Measurements from ENCODE around the gene INPP5J. TPM values are rescaled to one million over a fixed set of nuclear protein-coding genes. Genes with fewer than 3 reads are reported as not detected.
"Not testable (repeated sequence)": the region's sequence is repeated elsewhere in the genome, so short reads cannot be mapped to it uniquely, and the experiment has no call there.

INPP5J gene
- polyA plus RNA-seq, 3 donors = 3.5 to 3.9 (median 3.9) TPM

GRCh38 chr22:31144223-31144622 lies 21.5 kb downstream of the INPP5J start:
- DNase-seq (ENCODE audit: low read depth in 3 of 3, low spot score in 2 of 3) = no peak

- DNase-seq (ENCODE audit: low read depth in 3 of 3, low spot score in 2 of 3) = no peak
These were observed 25.7 kb downstream of the INPP5J start for GRCh38 chr22:31148488-31148887.

- peak in 1 of 3 donors; percentile 40 for DNase-seq (ENCODE audit: low read depth in 3 of 3, low spot score in 2 of 3)
These were observed 26.3 kb downstream of the INPP5J start for GRCh38 chr22:31148953-31149627.

- no peak for DNase-seq (ENCODE audit: low read depth in 3 of 3, low spot score in 2 of 3)
These were observed 27.8 kb downstream of the INPP5J start for GRCh38 chr22:31150615-31151014.

- DNase-seq (ENCODE audit: low read depth in 3 of 3, low spot score in 2 of 3) = no peak
These were observed 29.1 kb downstream of the INPP5J start for GRCh38 chr22:31151872-31152271.

GRCh38 chr22:31153357-31153756 lies 30.6 kb downstream of the INPP5J start:
- DNase-seq (ENCODE audit: low read depth in 3 of 3, low spot score in 2 of 3) = no peak

- DNase-seq (ENCODE audit: low read depth in 3 of 3, low spot score in 2 of 3) = no peak
These were observed 32.2 kb downstream of the INPP5J start for GRCh38 chr22:31154975-31155374.

- DNase-seq (ENCODE audit: low read depth in 3 of 3, low spot score in 2 of 3) = no peak
These were observed 32.7 kb downstream of the INPP5J start for GRCh38 chr22:31155422-31155821.

- peak in 1 of 3 donors; percentile 14 for DNase-seq (ENCODE audit: low read depth in 3 of 3, low spot score in 2 of 3)
These were observed 37.7 kb downstream of the INPP5J start for GRCh38 chr22:31160328-31160978.

- DNase-seq (ENCODE audit: low read depth in 3 of 3, low spot score in 2 of 3) = no peak
These were observed 38.6 kb downstream of the INPP5J start for GRCh38 chr22:31161386-31161785.

GRCh38 chr22:31162015-31162765 lies 39.4 kb downstream of the INPP5J start:
- DNase-seq (ENCODE audit: low read depth in 3 of 3, low spot score in 2 of 3) = no peak

- no peak for DNase-seq (ENCODE audit: low read depth in 3 of 3, low spot score in 2 of 3)
These were observed 48.2 kb downstream of the INPP5J start for GRCh38 chr22:31170971-31171370.

- DNase-seq (ENCODE audit: low read depth in 3 of 3, low spot score in 2 of 3) = not testable (repeated sequence)
These were observed 49.0 kb downstream of the INPP5J start for GRCh38 chr22:31171734-31172133.

GRCh38 chr22:31173386-31174145 lies 50.8 kb downstream of the INPP5J start:
- no peak for DNase-seq (ENCODE audit: low read depth in 3 of 3, low spot score in 2 of 3)

GRCh38 chr22:31176923-31177322 lies 54.2 kb downstream of the INPP5J start:
- no peak for DNase-seq (ENCODE audit: low read depth in 3 of 3, low spot score in 2 of 3)

- no peak for DNase-seq (ENCODE audit: low read depth in 3 of 3, low spot score in 2 of 3)
These were observed 54.8 kb downstream of the INPP5J start for GRCh38 chr22:31177420-31178162.

- DNase-seq (ENCODE audit: low read depth in 3 of 3, low spot score in 2 of 3) = no peak
These were observed 56.1 kb downstream of the INPP5J start for GRCh38 chr22:31178859-31179258.

GRCh38 chr22:31179345-31179744 lies 56.6 kb downstream of the INPP5J start:
- DNase-seq (ENCODE audit: low read depth in 3 of 3, low spot score in 2 of 3) = no peak

GRCh38 chr22:31184015-31184414 lies 61.2 kb downstream of the INPP5J start:
- no peak for DNase-seq (ENCODE audit: low read depth in 3 of 3, low spot score in 2 of 3)
